HEK293 (cell line): ENCODE measurements around the gene COA8.

Source experiments
- HOXA7 ChIP-seq: sonication (generic); formaldehyde crosslinking; IDR thresholded peaks from 2 replicates; pipeline ENCODE4 v1.8.1; 2022; ENCODE audit warnings: missing genetic modification reagents, borderline replicate concordance
- ZNF341 ChIP-seq: fragments of 450-650 bp; formaldehyde crosslinking; IDR thresholded peaks from 2 replicates; pipeline ENCODE4; 2016; ENCODE audit warnings: low read depth, missing biosample characterization, missing genetic modification characterization
- ZNF670 ChIP-seq: fragments of 450-650 bp; formaldehyde crosslinking; IDR thresholded peaks from 2 replicates; pipeline ENCODE4 v1.5.1; 2016; ENCODE audit warnings: missing biosample characterization, missing genetic modification characterization, low read depth
- ZNF777 ChIP-seq: fragments of 450-650 bp; formaldehyde crosslinking; IDR thresholded peaks from 2 replicates; pipeline ENCODE4 v1.5.1; 2017; ENCODE audit warnings: missing biosample characterization, missing genetic modification characterization, borderline replicate concordance
- TF ChIP-seq, protein P1 (sequence below): fragments of 450-650 bp; formaldehyde crosslinking; IDR thresholded peaks from 2 replicates; pipeline ENCODE4 v1.5.1; 2016; ENCODE audit warnings: missing biosample characterization, missing genetic modification characterization
- TF ChIP-seq, protein P2 (sequence below): fragments of 450-650 bp; formaldehyde crosslinking; IDR thresholded peaks from 2 replicates; pipeline ENCODE4 v1.5.1; 2016; ENCODE audit warnings: missing biosample characterization, missing genetic modification characterization
- TF ChIP-seq, protein P3 (sequence below): fragments of 450-650 bp; formaldehyde crosslinking; IDR thresholded peaks from 2 replicates; pipeline ENCODE4 v1.5.1; 2016; ENCODE audit warnings: missing biosample characterization, missing genetic modification characterization

DNA sequence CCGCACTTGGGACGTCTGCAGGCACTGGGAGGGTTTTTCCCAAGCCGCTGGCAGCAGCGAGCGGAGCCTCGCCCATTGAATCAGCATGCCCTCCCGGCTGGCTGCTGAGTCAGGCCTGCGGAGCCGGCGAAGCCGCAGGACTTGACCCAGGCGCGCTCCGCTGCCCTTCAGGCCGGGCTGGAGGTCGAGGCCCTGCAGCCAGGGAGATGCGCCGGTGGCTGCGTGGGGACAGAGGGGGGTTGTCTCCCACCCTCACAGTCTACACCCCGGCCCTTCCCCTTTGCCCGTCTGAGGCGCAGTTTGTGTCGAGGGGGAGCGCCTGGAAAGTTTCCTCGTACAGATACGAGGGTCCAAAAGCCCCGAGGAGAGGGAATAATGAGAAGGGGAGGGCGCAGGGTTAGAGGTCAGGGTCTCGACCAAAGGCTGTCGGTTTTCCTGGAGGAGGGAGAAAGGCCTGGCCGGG, 65.5 kb downstream of the COA8 start:
- TF ChIP-seq, protein P1, sequence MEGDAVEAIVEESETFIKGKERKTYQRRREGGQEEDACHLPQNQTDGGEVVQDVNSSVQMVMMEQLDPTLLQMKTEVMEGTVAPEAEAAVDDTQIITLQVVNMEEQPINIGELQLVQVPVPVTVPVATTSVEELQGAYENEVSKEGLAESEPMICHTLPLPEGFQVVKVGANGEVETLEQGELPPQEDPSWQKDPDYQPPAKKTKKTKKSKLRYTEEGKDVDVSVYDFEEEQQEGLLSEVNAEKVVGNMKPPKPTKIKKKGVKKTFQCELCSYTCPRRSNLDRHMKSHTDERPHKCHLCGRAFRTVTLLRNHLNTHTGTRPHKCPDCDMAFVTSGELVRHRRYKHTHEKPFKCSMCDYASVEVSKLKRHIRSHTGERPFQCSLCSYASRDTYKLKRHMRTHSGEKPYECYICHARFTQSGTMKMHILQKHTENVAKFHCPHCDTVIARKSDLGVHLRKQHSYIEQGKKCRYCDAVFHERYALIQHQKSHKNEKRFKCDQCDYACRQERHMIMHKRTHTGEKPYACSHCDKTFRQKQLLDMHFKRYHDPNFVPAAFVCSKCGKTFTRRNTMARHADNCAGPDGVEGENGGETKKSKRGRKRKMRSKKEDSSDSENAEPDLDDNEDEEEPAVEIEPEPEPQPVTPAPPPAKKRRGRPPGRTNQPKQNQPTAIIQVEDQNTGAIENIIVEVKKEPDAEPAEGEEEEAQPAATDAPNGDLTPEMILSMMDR (tag by site-specific recombination): no peak
- TF ChIP-seq ZNF777 (tag by site-specific recombination) (no peak), ZNF670 (no peak), HOXA7 (no peak), ZNF341 (no peak)
- TF ChIP-seq, protein P2, sequence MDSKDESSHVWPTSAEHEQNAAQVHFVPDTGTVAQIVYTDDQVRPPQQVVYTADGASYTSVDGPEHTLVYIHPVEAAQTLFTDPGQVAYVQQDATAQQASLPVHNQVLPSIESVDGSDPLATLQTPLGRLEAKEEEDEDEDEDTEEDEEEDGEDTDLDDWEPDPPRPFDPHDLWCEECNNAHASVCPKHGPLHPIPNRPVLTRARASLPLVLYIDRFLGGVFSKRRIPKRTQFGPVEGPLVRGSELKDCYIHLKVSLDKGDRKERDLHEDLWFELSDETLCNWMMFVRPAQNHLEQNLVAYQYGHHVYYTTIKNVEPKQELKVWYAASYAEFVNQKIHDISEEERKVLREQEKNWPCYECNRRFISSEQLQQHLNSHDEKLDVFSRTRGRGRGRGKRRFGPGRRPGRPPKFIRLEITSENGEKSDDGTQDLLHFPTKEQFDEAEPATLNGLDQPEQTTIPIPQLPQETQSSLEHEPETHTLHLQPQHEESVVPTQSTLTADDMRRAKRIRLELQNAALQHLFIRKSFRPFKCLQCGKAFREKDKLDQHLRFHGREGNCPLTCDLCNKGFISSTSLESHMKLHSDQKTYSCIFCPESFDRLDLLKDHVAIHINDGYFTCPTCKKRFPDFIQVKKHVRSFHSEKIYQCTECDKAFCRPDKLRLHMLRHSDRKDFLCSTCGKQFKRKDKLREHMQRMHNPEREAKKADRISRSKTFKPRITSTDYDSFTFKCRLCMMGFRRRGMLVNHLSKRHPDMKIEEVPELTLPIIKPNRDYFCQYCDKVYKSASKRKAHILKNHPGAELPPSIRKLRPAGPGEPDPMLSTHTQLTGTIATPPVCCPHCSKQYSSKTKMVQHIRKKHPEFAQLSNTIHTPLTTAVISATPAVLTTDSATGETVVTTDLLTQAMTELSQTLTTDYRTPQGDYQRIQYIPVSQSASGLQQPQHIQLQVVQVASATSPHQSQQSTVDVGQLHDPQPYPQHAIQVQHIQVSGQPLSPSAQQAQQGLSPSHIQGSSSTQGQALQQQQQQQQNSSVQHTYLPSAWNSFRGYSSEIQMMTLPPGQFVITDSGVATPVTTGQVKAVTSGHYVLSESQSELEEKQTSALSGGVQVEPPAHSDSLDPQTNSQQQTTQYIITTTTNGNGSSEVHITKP (tag by site-specific recombination): no peak
- TF ChIP-seq, protein P3, sequence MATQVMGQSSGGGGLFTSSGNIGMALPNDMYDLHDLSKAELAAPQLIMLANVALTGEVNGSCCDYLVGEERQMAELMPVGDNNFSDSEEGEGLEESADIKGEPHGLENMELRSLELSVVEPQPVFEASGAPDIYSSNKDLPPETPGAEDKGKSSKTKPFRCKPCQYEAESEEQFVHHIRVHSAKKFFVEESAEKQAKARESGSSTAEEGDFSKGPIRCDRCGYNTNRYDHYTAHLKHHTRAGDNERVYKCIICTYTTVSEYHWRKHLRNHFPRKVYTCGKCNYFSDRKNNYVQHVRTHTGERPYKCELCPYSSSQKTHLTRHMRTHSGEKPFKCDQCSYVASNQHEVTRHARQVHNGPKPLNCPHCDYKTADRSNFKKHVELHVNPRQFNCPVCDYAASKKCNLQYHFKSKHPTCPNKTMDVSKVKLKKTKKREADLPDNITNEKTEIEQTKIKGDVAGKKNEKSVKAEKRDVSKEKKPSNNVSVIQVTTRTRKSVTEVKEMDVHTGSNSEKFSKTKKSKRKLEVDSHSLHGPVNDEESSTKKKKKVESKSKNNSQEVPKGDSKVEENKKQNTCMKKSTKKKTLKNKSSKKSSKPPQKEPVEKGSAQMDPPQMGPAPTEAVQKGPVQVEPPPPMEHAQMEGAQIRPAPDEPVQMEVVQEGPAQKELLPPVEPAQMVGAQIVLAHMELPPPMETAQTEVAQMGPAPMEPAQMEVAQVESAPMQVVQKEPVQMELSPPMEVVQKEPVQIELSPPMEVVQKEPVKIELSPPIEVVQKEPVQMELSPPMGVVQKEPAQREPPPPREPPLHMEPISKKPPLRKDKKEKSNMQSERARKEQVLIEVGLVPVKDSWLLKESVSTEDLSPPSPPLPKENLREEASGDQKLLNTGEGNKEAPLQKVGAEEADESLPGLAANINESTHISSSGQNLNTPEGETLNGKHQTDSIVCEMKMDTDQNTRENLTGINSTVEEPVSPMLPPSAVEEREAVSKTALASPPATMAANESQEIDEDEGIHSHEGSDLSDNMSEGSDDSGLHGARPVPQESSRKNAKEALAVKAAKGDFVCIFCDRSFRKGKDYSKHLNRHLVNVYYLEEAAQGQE (tag by site-specific recombination): no peak
